Effector CD8-positive, alpha-beta T cell (primary cell): ENCODE data around the gene GSE1.

Source experiments
- DNase-seq: peaks from one replicate; lab custom pipeline; 2025; lab: John Stamatoyannopoulos, UW

GSE1 gene

DNA sequence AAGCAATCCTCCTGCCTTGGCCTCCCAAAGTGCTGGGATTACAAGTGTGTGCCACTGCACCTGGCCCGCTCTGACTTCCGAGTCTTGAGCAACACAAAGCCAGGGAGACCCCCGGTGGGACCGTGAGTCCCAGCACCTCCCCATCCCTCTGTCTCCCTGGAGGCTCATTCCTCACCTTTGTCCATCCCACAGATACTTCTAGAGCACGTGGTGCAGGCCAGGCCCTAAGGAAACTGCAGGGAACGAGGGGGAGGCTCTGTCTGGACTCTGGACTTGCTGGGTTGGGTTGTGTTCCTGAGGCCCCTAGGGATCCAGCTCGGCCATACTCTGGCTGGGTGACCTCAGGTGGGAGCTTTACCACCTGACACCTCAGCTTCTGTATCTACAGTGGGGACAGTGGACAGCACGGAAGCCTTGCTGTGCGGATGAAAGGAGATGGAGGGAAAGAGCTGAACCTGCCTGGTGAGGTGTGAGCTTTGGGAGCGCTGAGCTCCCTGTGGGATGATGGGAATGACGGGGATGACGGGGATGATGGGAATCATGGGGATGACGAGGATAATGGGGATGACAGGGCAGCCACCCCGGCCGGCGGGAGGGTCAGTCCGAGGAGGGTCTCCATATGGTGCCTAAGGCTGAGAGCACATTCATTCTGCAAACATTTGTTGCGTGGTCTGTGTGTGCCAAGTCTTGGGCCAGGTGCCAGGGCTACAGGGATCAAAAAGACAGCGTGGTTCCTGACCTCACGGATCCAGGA lies 111.2 kb downstream of the GSE1 start:
- no peak for DNase-seq

DNA sequence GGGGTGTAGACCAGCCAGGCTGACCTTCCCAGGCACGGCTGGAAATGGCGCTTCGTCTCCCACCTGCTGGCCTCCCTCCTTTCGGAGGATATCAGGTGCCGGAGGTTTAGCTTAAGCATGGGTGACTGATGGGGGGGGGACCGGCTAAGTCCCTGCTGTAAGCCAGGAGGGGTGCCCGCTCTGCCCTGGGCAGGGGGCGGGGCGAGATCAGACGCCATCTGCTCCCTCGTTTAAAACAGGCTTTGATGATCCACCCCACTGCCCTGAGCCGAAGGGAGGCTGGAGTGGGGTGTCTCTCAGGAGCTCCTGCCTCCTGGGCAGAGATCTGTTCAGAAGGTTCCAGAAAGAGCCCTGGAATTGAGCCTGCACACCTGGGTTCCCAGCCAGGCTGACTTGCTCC lies 111.8 kb downstream of the GSE1 start:
- no peak for DNase-seq
